ENCODE data around the gene PLCB3. TPM values are rescaled to one million over a fixed set of nuclear protein-coding genes. Genes with fewer than 3 reads are reported as not detected.

PLCB3 gene
- total and polyA plus RNA-seq, 2 experiments from 2014 or later: 19.0 to 23.5 TPM

GRCh38 chr11:64219354-64219684 is 32.0 kb upstream of the PLCB3 start:
- H3K27me3 ChIP-seq: no peaks in the 10 kb centered on the region
- no peak overlapping the region for H2AFZ ChIP-seq
- TF ChIP-seq EZH2 (IDR thresholded peaks at IDR 0.05; ENCODE audit: borderline replicate concordance): no peak
- no peak for TF ChIP-seq EZH2phosphoT487 (IDR thresholded peaks at IDR 0.05; ENCODE audit: low read depth, severe bottlenecking, unreplicated experiment)
- H3K27ac ChIP-seq: no peak overlapping the region
- no peaks in the 10 kb centered on the region for H3K4me1 ChIP-seq (ENCODE audit: insufficient read depth)
- H3K9me2 ChIP-seq (replicated peaks; ENCODE audit: insufficient read depth): no peaks in the 10 kb centered on the region
- DNase-seq (ENCODE audit: low spot score): peak; percentile 4
- H4K20me1 ChIP-seq (ENCODE audit: insufficient read depth, poor library complexity, severe bottlenecking): no peaks in the 10 kb centered on the region
- WGBS (ENCODE audit: low lambda C conversion rate, missing lambda C conversion rate): 97% methylated on average over 7 of the region's 7 CpGs
- no peaks in the 10 kb centered on the region for H3K79me2 ChIP-seq
- no peaks in the 10 kb centered on the region for H3K36me3 ChIP-seq (replicated peaks; ENCODE audit: insufficient read depth, low read depth)
- no peak overlapping the region for H3K4me3 ChIP-seq
- H3K4me2 ChIP-seq: no peak overlapping the region
- no peaks in the 10 kb centered on the region for H3K9me3 ChIP-seq (ENCODE audit: low read depth)

- H2AFZ ChIP-seq: no peak overlapping the region
- no peak for DNase-seq (ENCODE audit: low spot score)
- TF ChIP-seq CTCF (IDR thresholded peaks at IDR 0.05; ENCODE audit: poor library complexity): no peak
- no peak for TF ChIP-seq EZH2phosphoT487 (IDR thresholded peaks at IDR 0.05; ENCODE audit: low read depth, severe bottlenecking, unreplicated experiment)
- no peak for TF ChIP-seq EZH2 (IDR thresholded peaks at IDR 0.05; ENCODE audit: borderline replicate concordance)
- H4K20me1 ChIP-seq (ENCODE audit: insufficient read depth, poor library complexity, severe bottlenecking): no peaks in the 10 kb centered on the region
- H3K9me3 ChIP-seq (ENCODE audit: low read depth): no peaks in the 10 kb centered on the region
- no peaks in the 10 kb centered on the region for H3K27me3 ChIP-seq
- no peaks in the 10 kb centered on the region for H3K79me2 ChIP-seq
- peaks cover under 1% of the 10 kb centered on the region for H3K4me1 ChIP-seq (ENCODE audit: insufficient read depth)
- H3K36me3 ChIP-seq (replicated peaks; ENCODE audit: insufficient read depth, low read depth): no peaks in the 10 kb centered on the region
- no peaks in the 10 kb centered on the region for H3K9me2 ChIP-seq (replicated peaks; ENCODE audit: insufficient read depth)
- no peak overlapping the region for H3K4me2 ChIP-seq
- no peak overlapping the region for H3K27ac ChIP-seq
- 95% methylated on average over 10 of the region's 10 CpGs for WGBS (ENCODE audit: low lambda C conversion rate, missing lambda C conversion rate)
- no peak overlapping the region for H3K4me3 ChIP-seq
Observed at GRCh38 chr11:64219755-64220154, 31.6 kb upstream of the PLCB3 start.

GRCh38 chr11:64220271-64220670 is 31.1 kb upstream of the PLCB3 start:
- Histone ChIP-seq H3K79me2 (peaks cover 4% of the 10 kb centered on the region), H3K4me2 (no peak overlapping the region), H3K9me3 (ENCODE audit: low read depth) (no peaks in the 10 kb centered on the region), H3K27me3 (no peaks in the 10 kb centered on the region), H3K4me1 (ENCODE audit: insufficient read depth) (peaks cover 5% of the 10 kb centered on the region), H3K9me2 (replicated peaks; ENCODE audit: insufficient read depth) (no peaks in the 10 kb centered on the region), H3K36me3 (replicated peaks; ENCODE audit: insufficient read depth, low read depth) (no peaks in the 10 kb centered on the region), H4K20me1 (ENCODE audit: insufficient read depth, poor library complexity, severe bottlenecking) (no peaks in the 10 kb centered on the region), H2AFZ (no peak overlapping the region), H3K4me3 (no peak overlapping the region), H3K27ac (no peak overlapping the region)
- TF ChIP-seq EZH2 (IDR thresholded peaks at IDR 0.05; ENCODE audit: borderline replicate concordance) (no peak), CTCF (IDR thresholded peaks at IDR 0.05; ENCODE audit: poor library complexity) (no peak), EZH2phosphoT487 (IDR thresholded peaks at IDR 0.05; ENCODE audit: low read depth, severe bottlenecking, unreplicated experiment) (no peak)
- no peak for DNase-seq (ENCODE audit: low spot score)
- 90% methylated on average over 15 of the region's 17 CpGs for WGBS (ENCODE audit: low lambda C conversion rate, missing lambda C conversion rate)

GRCh38 chr11:64220798-64221197 is 30.5 kb upstream of the PLCB3 start:
- H3K27me3 ChIP-seq: no peaks in the 10 kb centered on the region
- no peak overlapping the region for H3K27ac ChIP-seq
- no peaks in the 10 kb centered on the region for H3K9me3 ChIP-seq (ENCODE audit: low read depth)
- H3K4me3 ChIP-seq: no peak overlapping the region
- no peak for TF ChIP-seq EZH2 (IDR thresholded peaks at IDR 0.05; ENCODE audit: borderline replicate concordance)
- no peaks in the 10 kb centered on the region for H3K9me2 ChIP-seq (replicated peaks; ENCODE audit: insufficient read depth)
- H4K20me1 ChIP-seq (ENCODE audit: insufficient read depth, poor library complexity, severe bottlenecking): no peaks in the 10 kb centered on the region
- peaks cover 8% of the 10 kb centered on the region for H3K4me1 ChIP-seq (ENCODE audit: insufficient read depth)
- H3K4me2 ChIP-seq: no peak overlapping the region
- 98% methylated on average over 14 of the region's 14 CpGs for WGBS (ENCODE audit: low lambda C conversion rate, missing lambda C conversion rate)
- no peak overlapping the region for H2AFZ ChIP-seq
- peak; percentile 2 for DNase-seq (ENCODE audit: low spot score)
- no peaks in the 10 kb centered on the region for H3K36me3 ChIP-seq (replicated peaks; ENCODE audit: insufficient read depth, low read depth)
- H3K79me2 ChIP-seq: peaks cover 7% of the 10 kb centered on the region

All from hepatocyte (in vitro differentiated cells).